Stomach (tissue), 9 donors: ENCODE results near the gene KRTAP23-1. TPM values are rescaled to one million over a fixed set of nuclear protein-coding genes. Genes with fewer than 3 reads are reported as not detected.

ENCODE experiments used
- DNase-seq, 2 donors: peaks; one replicate each; pipeline versions ENCODE4 v3.0.0 to v3.0.0-alpha.2; 2013 to 2019
- H3K27ac ChIP-seq, 5 donors: fragments of 200-600 bp in 4 of 5; sonication (generic) in 4 of 5; one replicate each; pipeline ENCODE4 v1.5.1; 2013 to 2019; ENCODE audit warnings: mild to moderate bottlenecking in 1 of 5, moderate library complexity in 1 of 5
- H3K27me3 ChIP-seq, 3 donors: fragments of 200-600 bp; sonication (generic); one replicate each; pipeline ENCODE4 v1.5.1; 2017 to 2019; ENCODE audit warnings: mixed run types in 1 of 3
- H3K36me3 ChIP-seq, 4 donors: fragments of 200-600 bp; sonication (generic); 1 replicate in 3 of 4; 2 replicates in 1 of 4; pipeline ENCODE4 v1.5.1; 2016 to 2019
- H3K4me1 ChIP-seq, 4 donors: fragments of 200-600 bp; sonication (generic); one replicate each; pipeline ENCODE4 v1.5.1; 2016 to 2019
- H3K4me3 ChIP-seq, 4 donors: fragments of 200-600 bp; sonication (generic) in 3 of 4; one replicate each; pipeline ENCODE4 v1.5.1; 2016 to 2019; ENCODE audit warnings: mild to moderate bottlenecking in 1 of 4
- H3K9me3 ChIP-seq, 4 donors: fragments of 200-600 bp; sonication (generic); one replicate each; pipeline ENCODE4 v1.5.1; 2016 to 2019
- EP300 ChIP-seq: sonication (generic); formaldehyde crosslinking; IDR thresholded peaks from one replicate; pipeline ENCODE4 v1.6.1; 2017; ENCODE audit warnings: antibody characterized with exemption
- POLR2A ChIP-seq, 4 donors: fragments of 450-650 bp; IDR thresholded peaks; one replicate each; pipeline ENCODE4 v1.6.1; 2016; ENCODE audit warnings: antibody characterized with exemption in 4 of 4, control low read depth in 2 of 4, mild to moderate bottlenecking in 1 of 4, moderate library complexity in 1 of 4
- POLR2AphosphoS5 ChIP-seq, 3 donors: sonication (generic); formaldehyde crosslinking; IDR thresholded peaks; one replicate each; pipeline ENCODE4 v1.6.1; 2016; ENCODE audit warnings: antibody characterized with exemption in 3 of 3
- WGBS, 5 donors: extraction: QIAGEN DNeasy Blood & Tissue Kit in 3 of 5; methylation state at CpG; one replicate each; pipeline versions ENCODE4 v1.1.5 to v1.1.7; 2013 to 2018; 5-methylcytosine and 5-hydroxymethylcytosine counted together
- intact Hi-C: fragments of 100-400 bp; cut with DNase I; formaldehyde crosslinking; loops from one replicate; pipeline ENCODE4 v1.15.1; 2023; ENCODE audit warnings: low total_unique reads
- polyA plus RNA-seq, 3 donors: library from polyadenylated mRNA; stranded (reverse); fragments of 200-250 nt; gene quantifications; one replicate each; pipeline ENCODE4 v1.2.3, GENCODE V29; 2013
- total RNA-seq, 5 donors: library from RNA; depleted of rRNA; stranded (reverse); fragments of >200 nt; gene quantifications; one replicate each; pipeline versions ENCODE4 v1.1.0 to v1.2.3, GENCODE V29; 2014 to 2016
- TF ChIP-seq, protein P1 (sequence below), 7 experiments: fragments of 450-650 bp in 4 of 7; fragments of 200-600 bp in 3 of 7; sonication (generic) in 3 of 7; IDR thresholded peaks; one replicate each; pipeline ENCODE4 v1.5.1; 2016 to 2019; ENCODE audit warnings: antibody characterized with exemption in 7 of 7, control low read depth in 2 of 7, mild to moderate bottlenecking in 1 of 7
- donor health status: healthy with polysubstance abuse.
- donor health status: Bipolar disorder and iron deficiency.
- donor health status: healthy.

The KRTAP23-1 gene
- total and polyA plus RNA-seq, 8 donors, result not detected

DNA sequence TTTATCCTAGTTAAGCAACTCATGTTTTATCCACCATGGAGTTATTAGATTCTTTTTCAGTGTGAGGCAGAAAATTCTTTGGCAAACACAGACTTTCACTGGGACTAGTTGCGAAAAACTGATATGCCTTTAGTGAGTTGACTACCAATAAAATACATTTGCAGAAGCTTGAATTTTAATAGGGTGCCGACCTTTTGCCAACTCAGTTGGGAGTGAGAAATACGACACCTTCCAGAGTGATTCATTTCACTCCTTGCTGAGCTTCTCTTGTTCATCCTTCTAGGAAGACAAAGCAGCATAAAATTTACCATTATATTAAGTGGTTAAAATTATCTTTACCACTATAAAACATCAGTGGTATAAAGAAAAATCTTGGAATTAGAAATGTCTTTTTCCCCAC is 1.2 kb upstream of the KRTAP23-1 start:
- no peak for DNase-seq
- H3K4me3 ChIP-seq, result no peak overlapping the region
- H3K27ac ChIP-seq, result no peak overlapping the region
- TF ChIP-seq, protein P1, sequence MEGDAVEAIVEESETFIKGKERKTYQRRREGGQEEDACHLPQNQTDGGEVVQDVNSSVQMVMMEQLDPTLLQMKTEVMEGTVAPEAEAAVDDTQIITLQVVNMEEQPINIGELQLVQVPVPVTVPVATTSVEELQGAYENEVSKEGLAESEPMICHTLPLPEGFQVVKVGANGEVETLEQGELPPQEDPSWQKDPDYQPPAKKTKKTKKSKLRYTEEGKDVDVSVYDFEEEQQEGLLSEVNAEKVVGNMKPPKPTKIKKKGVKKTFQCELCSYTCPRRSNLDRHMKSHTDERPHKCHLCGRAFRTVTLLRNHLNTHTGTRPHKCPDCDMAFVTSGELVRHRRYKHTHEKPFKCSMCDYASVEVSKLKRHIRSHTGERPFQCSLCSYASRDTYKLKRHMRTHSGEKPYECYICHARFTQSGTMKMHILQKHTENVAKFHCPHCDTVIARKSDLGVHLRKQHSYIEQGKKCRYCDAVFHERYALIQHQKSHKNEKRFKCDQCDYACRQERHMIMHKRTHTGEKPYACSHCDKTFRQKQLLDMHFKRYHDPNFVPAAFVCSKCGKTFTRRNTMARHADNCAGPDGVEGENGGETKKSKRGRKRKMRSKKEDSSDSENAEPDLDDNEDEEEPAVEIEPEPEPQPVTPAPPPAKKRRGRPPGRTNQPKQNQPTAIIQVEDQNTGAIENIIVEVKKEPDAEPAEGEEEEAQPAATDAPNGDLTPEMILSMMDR (IDR thresholded peaks at IDR 0.05), result no peak
- TF ChIP-seq POLR2AphosphoS5 (IDR thresholded peaks at IDR 0.05) (no peak), EP300 (no peak), POLR2A (IDR thresholded peaks at IDR 0.05) (no peak)
- 27 to 36% (median 30%) methylated on average over 3 of the region's 3 CpGs for WGBS, 5 donors
- peaks cover 0 to 4% (median 0%) of the 10 kb centered on the region in 4 donors for H3K9me3 ChIP-seq
- H3K36me3 ChIP-seq, result no peaks in the 10 kb centered on the region
- H3K4me1 ChIP-seq, result no peaks in the 10 kb centered on the region
- intact Hi-C loops, result no loop called here
- H3K27me3 ChIP-seq, result no peaks in the 10 kb centered on the region

DNA sequence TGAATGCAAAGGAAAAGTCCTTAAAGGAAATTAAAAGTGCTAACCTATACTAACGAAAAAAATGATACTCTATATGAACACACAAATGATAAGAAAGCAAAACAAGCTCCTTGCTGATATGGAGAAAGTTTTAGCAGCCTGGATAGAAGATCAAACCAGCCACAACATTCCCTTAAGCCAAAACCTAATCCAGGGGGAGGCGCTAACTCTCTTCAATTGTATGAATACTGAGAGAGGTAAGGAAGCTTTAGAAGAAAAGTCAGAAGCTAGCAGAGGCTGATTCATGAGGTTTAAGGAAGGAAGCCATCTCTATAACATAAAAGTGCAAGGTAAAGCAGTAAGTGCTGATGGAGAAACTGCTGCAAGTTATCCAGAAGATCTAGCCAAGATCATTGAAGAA is 3.4 kb downstream of the KRTAP23-1 start:
- peaks cover 0 to 4% (median 0%) of the 10 kb centered on the region in 4 donors for H3K9me3 ChIP-seq
- no peaks in the 10 kb centered on the region for H3K4me1 ChIP-seq
- intact Hi-C loops, result no loop called here
- no peak overlapping the region for H3K4me3 ChIP-seq
- no peaks in the 10 kb centered on the region for H3K36me3 ChIP-seq
- H3K27me3 ChIP-seq, result no peaks in the 10 kb centered on the region
- 46 to 58% (median 55%) methylated on average over 2 of the region's 2 CpGs for WGBS, 5 donors
- TF ChIP-seq POLR2AphosphoS5 (IDR thresholded peaks at IDR 0.05) (no peak), EP300 (no peak), POLR2A (IDR thresholded peaks at IDR 0.05) (no peak)
- TF ChIP-seq, protein P1 (IDR thresholded peaks at IDR 0.05), result no peak
- DNase-seq, result no peak
- H3K27ac ChIP-seq, result no peak overlapping the region

DNA sequence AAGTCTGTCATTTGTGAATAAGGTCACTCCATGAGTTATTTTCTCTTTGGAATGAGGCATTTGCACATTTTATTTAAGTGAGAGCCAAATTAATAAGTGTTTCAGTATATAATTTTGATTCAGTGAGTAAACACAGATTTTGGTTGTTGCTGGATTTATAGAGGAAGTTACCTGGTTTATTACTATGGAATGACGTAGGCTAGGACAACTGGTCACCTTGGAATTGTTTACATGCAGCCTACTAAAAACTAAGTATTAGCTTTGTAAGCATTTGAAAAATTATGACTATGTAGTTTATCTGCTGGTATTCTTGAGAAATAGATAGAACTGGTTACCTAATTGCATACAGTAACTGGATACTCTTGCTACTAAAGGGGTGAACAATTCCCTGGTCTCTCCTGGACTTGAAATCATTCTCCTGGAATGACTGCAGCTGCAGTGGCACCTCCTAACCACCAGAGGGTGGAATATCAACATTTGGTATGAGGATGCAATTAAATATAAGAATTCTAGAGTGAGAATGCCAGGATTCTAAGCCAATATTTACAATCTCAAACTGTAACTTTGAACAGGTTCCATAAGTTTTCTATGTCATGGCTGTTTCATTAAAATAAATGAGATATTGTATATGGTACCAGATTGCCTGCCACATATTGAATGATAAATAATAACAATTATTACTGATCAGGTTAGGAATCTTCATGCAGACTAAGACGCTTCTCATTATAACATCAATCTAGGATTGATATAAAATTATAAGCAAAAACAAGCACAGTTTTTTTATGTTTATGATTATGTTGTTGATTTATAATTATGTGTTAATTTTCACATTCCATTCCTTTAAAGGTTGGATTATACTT is 7.5 kb downstream of the KRTAP23-1 start:
- H3K4me3 ChIP-seq, result no peak overlapping the region
- H3K27ac ChIP-seq, result no peak overlapping the region
- H3K4me1 ChIP-seq, result no peaks in the 10 kb centered on the region
- peaks cover 0 to 4% (median 0%) of the 10 kb centered on the region in 4 donors for H3K9me3 ChIP-seq
- no peak for TF ChIP-seq POLR2AphosphoS5 (IDR thresholded peaks at IDR 0.05)
- TF ChIP-seq, protein P1 (IDR thresholded peaks at IDR 0.05), result peak in 5 of 7 experiments; percentile 53 to 88 (median 78)
- no peak for TF ChIP-seq POLR2A (IDR thresholded peaks at IDR 0.05)
- no peak for TF ChIP-seq EP300
- WGBS, 5 donors, result 80 to 89% (median 87%) methylated on average over 2 of the region's 2 CpGs
- H3K27me3 ChIP-seq, result no peaks in the 10 kb centered on the region
- DNase-seq, result peak; percentile 50 to 56
- intact Hi-C loops, result no loop called here
- no peaks in the 10 kb centered on the region for H3K36me3 ChIP-seq

DNA sequence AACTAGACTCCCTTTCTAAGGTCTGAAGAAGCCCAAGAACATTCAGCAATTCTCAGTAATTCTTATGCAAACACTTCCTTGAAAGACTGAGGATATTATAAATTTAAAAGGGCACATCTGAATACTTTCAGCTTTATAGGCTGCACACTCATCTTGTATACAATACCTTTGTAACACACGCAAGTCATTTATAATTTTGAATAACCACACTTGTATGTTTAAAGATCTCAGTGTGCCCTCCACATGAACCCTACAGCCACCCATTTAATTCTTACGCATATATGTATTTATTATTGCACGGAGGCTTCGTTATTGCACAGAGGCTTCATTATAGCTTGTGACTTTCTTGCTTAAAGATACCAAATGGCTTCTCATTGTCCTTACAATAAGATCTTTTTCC is 9.7 kb downstream of the KRTAP23-1 start:
- 72 to 91% (median 78%) methylated on average over 4 of the region's 4 CpGs for WGBS, 5 donors
- DNase-seq, result no peak
- Histone ChIP-seq H3K27me3 (no peaks in the 10 kb centered on the region), H3K27ac (no peak overlapping the region), H3K36me3 (no peaks in the 10 kb centered on the region), H3K4me1 (no peaks in the 10 kb centered on the region), H3K4me3 (no peak overlapping the region), H3K9me3 (no peaks in the 10 kb centered on the region)
- intact Hi-C loops, result loop anchor here (10.0 kb wide), 1 partner anchor 736 kb away; no protein-coding TSS in a partner anchor
- TF ChIP-seq, protein P1 (IDR thresholded peaks at IDR 0.05), result no peak
- no peak for TF ChIP-seq POLR2A (IDR thresholded peaks at IDR 0.05)
- TF ChIP-seq EP300, result no peak
- no peak for TF ChIP-seq POLR2AphosphoS5 (IDR thresholded peaks at IDR 0.05)
